GM21526 (cell line): ENCODE data around the gene LRP2.
"Not testable (repeated sequence)": the region's sequence is repeated elsewhere in the genome, so short reads cannot be mapped to it uniquely, and the experiment has no call there.

Source experiments
- ATAC-seq: cut with Tn5 transposase; IDR thresholded peaks from one replicate; pipeline ENCODE4 v1.9.1; 2021; ENCODE audit warnings: moderate library complexity; ENCODE audit not compliant: unreplicated experiment, low FRiP score

Gene LRP2

GRCh38 chr2:169301596-169302335, 60.6 kb downstream of the LRP2 start:
- ATAC-seq, result no peak

GRCh38 chr2:169300636-169301530, 61.5 kb downstream of the LRP2 start:
- no peak for ATAC-seq

- ATAC-seq, result no peak
Observed at GRCh38 chr2:169298007-169298406, 64.3 kb downstream of the LRP2 start.

DNA sequence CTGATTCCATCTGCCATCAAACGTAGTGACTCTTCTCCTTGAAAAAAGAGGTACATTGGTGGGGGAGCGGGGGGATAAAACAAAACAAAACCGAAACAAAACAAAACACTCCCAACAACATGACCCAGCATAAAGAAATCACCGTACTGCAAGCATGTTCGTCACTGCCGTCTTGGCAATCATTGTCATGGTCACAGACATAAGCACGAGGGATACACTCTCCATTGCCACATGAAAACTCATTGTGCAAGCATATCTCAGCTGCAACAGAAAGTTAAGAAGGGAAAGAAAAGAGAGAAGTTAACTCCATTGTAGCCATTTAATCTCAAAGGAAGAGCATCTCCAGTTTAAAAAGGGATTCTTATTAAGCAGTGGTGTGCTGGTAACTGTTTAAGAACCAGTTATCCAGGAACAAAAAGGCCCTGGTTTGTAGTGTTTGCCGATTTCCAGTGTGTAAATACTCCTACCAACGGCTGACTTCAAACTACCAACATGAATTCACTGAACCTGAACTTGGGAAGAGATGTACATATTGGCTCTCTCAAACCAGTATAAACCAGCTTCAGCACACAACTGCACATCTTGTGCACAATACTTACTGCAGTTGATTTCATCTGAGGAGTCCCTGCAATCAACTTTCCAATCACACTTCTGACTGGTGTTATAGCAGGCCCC, 68.2 kb downstream of the LRP2 start:
- ATAC-seq, result no peak

GRCh38 chr2:169291517-169291916, 70.8 kb downstream of the LRP2 start:
- ATAC-seq, result no peak

DNA sequence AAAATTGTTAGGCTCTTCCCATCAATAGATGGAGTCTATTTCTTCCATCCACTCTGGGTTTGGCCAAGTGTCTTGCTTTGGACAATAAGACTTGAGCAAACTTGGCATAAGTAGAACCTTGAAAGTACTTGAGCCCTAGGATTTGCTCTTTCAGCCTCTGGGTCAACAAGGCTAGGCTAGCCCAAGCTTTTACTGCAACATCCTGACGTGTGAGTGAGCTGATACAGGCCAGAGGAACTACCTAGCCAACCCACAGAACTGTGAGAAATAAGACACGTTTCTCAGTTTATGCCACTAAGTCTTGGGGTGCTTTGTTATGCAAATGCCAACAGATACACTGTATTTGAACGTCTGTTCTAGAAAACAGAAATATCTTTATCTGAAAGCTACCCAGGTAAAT, 71.9 kb downstream of the LRP2 start:
- ATAC-seq, result no peak

DNA sequence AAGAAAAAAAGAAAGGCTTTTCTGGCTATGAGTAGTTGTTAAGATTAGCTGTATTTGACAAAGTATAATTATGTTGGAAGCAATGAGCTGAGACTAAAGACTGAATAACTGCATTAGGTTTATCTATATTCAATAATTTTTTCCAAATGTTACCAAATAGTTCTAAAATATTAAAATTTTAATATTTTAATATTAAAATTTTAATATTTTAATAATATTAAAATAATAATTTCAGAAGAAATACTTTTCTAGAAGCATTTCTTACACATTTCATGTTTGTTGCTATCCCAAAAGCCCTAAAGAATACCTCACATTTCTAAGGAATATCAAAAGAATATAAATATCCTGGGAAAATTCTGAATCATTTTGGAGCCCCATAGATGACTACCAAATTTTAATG, 74.7 kb downstream of the LRP2 start:
- no peak for ATAC-seq

- ATAC-seq, result no peak
Observed at GRCh38 chr2:169286624-169287231, 75.6 kb downstream of the LRP2 start.

GRCh38 chr2:169285531-169286235, 76.7 kb downstream of the LRP2 start:
- no peak for ATAC-seq

GRCh38 chr2:169280502-169280901, 81.8 kb downstream of the LRP2 start:
- no peak for ATAC-seq

GRCh38 chr2:169275696-169276444, 86.5 kb downstream of the LRP2 start:
- ATAC-seq, result no peak

- no peak for ATAC-seq
Observed at GRCh38 chr2:169272010-169272409, 90.3 kb downstream of the LRP2 start.

DNA sequence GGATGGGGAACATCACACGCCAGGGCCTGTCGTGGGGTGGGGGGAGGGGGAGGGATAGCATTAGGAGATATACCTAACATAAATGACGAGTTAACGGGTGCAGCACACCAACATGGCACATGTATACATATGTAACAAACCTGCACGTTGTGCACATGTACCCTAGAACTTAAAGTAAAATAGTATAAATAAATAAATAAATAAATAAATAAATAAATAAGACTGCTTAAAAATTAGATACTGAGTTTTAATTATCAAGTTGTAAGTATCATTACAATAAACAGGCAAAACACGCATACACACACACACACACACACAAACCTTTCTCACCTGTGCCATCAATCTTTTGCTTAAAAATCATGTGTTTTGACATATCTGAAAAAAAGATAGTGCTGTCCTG, 91.8 kb downstream of the LRP2 start:
- not testable (repeated sequence) for ATAC-seq

DNA sequence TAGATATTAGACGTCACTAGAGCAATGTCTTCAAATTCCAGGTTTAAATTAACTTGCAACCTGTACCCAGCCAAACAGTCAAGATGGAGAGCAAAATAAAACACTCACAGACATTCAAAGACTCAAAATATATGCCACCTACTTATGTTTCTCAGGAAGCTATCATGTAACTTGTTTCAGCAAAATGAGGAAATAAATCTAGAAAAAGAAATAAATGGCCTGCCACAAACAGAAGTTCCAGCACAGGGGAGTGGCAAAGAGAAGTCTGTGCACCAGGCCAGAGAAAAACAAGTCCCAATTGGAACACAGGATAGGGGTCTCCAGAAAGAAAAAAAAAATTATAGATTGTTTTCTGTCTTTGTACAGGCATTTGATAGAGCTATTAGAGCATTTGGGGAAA, 96.7 kb downstream of the LRP2 start:
- no peak for ATAC-seq

DNA sequence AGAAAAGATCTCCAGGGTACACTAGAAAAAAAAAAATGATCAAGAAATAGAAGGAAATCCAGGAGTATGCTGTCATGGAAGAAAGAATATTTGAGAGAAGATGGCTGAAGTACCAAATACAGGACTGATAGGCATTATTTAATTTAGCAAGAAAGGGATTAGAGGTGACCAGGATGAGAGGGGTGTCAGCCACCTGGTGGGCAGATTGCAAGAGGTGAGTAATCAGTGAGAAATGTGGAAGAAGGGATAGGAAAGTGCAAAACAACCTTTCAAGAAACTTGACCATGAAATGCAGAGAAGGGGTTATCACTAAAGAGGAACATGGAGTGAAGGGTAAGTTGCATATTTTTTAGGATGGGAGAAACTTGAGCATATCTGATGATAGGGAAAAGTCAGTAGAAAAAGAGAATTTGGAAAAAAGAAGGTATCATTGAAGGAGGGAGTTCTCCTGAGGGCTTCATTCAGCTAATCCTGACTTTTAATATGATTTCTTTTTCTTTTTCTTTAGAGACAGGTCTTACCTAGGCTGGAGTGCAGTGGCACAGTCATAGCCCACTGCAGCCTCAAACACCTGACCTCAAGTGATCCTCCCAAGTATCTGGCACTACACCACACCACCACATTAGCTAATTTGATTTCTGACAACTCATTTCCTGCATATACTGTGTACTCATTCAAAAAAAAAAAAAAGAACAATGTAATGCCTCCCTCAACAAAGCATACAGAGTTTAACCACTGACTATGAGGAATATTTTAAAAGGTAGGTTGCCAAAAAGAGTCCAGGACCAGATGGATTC, 101.3 kb downstream of the LRP2 start:
- ATAC-seq, result no peak

DNA sequence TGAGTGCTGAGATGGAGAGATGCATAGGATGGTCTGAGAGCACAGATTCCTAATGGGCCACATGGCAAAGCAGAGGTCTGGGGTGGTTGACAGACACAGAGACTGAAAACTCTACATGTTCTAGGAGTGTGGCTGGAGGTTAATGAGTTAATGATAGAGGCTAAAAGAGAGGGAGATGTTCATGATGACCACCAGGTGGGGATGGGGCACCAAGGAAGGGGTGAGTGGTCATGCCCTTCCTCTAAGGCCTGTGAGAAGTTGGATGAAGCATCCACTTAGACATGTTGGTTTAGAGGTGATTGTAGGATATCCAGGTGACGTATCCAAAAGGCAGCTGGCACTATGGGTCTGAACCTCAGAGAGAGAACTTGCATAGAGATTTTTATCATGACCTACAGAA, 102.1 kb downstream of the LRP2 start:
- ATAC-seq, result no peak

DNA sequence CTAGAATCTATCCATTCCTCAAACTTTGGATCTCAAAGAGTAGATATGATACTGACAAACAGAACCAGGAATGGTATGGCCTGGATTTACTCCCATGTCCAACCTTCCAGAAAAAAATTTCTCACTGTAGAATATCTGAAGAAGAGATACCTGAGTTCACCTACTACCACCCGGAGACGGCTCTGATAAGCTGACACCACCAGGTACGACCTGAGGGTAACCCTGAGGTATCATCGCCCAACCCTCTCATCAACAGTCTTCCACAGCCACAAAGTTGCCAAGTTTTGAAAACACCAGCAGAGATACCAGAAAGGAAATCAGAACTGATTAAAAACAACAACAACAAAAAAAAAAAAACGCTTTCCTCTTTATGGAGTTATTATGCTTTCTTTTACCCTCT, 102.9 kb downstream of the LRP2 start:
- no peak for ATAC-seq

- ATAC-seq, result no peak
Observed at GRCh38 chr2:169258045-169258601, 104.2 kb downstream of the LRP2 start.
